ENCODE measurements around the gene EOMES.
"Not testable (repeated sequence)": the region's sequence is repeated elsewhere in the genome, so short reads cannot be mapped to it uniquely, and the experiment has no call there.

Gene EOMES

GRCh38 chr3:27721717-27722564, at the start of gene EOMES:
Gene EOMES (minus strand): TSS chr3:27722323. CDS start chr3:27722294, 29 bp downstream.
- peak; percentile 81 for DNase-seq (ENCODE audit: low spot score)

GRCh38 chr3:27770384-27770783, 48.3 kb upstream of the EOMES start:
- DNase-seq (ENCODE audit: low spot score), result not testable (repeated sequence)

GRCh38 chr3:27767000-27767399, 44.9 kb upstream of the EOMES start:
- DNase-seq (ENCODE audit: low spot score), result no peak

- DNase-seq (ENCODE audit: low spot score), result no peak
Observed at GRCh38 chr3:27758083-27758482, 36.0 kb upstream of the EOMES start.

- no peak for DNase-seq (ENCODE audit: low spot score)
Observed at GRCh38 chr3:27756877-27757276, 34.8 kb upstream of the EOMES start.

- no peak for DNase-seq (ENCODE audit: low spot score)
Observed at GRCh38 chr3:27752926-27753325, 30.8 kb upstream of the EOMES start.

GRCh38 chr3:27749643-27750042, 27.5 kb upstream of the EOMES start:
- DNase-seq (ENCODE audit: low spot score), result no peak

- DNase-seq (ENCODE audit: low spot score), result no peak
Observed at GRCh38 chr3:27746838-27747237, 24.7 kb upstream of the EOMES start.

- no peak for DNase-seq (ENCODE audit: low spot score)
Observed at GRCh38 chr3:27740854-27741253, 18.7 kb upstream of the EOMES start.

GRCh38 chr3:27737091-27737490, 15.0 kb upstream of the EOMES start:
- no peak for DNase-seq (ENCODE audit: low spot score)

- no peak for DNase-seq (ENCODE audit: low spot score)
Observed at GRCh38 chr3:27730774-27731659, 8.9 kb upstream of the EOMES start.

GRCh38 chr3:27729748-27730611, 7.9 kb upstream of the EOMES start:
- peak; percentile 65 for DNase-seq (ENCODE audit: low spot score)

GRCh38 chr3:27729325-27729724, 7.2 kb upstream of the EOMES start:
- no peak for DNase-seq (ENCODE audit: low spot score)

GRCh38 chr3:27728195-27729087, 6.3 kb upstream of the EOMES start:
- peak; percentile 87 for DNase-seq (ENCODE audit: low spot score)

GRCh38 chr3:27726240-27726639, 4.1 kb upstream of the EOMES start:
- DNase-seq (ENCODE audit: low spot score), result no peak

GRCh38 chr3:27724459-27725197, 2.5 kb upstream of the EOMES start:
- no peak for DNase-seq (ENCODE audit: low spot score)

- DNase-seq (ENCODE audit: low spot score), result no peak
Observed at GRCh38 chr3:27723815-27724458, 1.8 kb upstream of the EOMES start.

- DNase-seq (ENCODE audit: low spot score), result no peak
Observed at GRCh38 chr3:27723456-27723814, 1.3 kb upstream of the EOMES start.

GRCh38 chr3:27723001-27723445, 900 bp upstream of the EOMES start:
- no peak for DNase-seq (ENCODE audit: low spot score)
